OCI-LY3 (cell line): ENCODE data around the gene MAD1L1.

Experiments
- EZH2phosphoT487 ChIP-seq: fragments of 200-600 bp; shearing (Covaris generic); IDR thresholded peaks from 2 replicates; pipeline ENCODE4 v1.6.1; 2018; ENCODE audit warnings: antibody characterized with exemption, mixed run types, low read depth
- TF ChIP-seq, protein P1 (sequence below): fragments of 200-600, 300-600 bp; sonication (generic); IDR thresholded peaks from 2 replicates; pipeline ENCODE4 v1.5.1; 2014; ENCODE audit warnings: antibody characterized with exemption, low read length, low read depth

DNA sequence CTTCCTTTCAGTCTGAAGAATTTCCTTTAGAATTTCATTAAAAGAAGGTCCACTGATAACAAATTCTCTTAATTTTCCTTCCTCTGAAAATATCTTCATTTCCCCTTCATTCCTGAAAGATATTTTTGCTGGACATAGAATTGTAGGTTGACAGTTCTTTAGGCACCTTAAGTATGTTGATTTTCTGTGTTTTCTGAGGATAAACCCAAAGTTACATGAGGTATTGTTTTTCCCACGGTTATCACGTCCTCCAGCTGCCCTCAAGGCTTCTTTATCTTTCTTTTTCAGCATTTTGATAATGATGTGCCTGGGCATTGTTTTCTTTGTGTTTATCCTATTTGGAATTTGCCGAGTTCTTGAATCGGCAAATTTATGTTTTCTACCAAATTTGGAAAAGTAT, 457.4 kb downstream of the MAD1L1 start:
- TF ChIP-seq, protein P1, sequence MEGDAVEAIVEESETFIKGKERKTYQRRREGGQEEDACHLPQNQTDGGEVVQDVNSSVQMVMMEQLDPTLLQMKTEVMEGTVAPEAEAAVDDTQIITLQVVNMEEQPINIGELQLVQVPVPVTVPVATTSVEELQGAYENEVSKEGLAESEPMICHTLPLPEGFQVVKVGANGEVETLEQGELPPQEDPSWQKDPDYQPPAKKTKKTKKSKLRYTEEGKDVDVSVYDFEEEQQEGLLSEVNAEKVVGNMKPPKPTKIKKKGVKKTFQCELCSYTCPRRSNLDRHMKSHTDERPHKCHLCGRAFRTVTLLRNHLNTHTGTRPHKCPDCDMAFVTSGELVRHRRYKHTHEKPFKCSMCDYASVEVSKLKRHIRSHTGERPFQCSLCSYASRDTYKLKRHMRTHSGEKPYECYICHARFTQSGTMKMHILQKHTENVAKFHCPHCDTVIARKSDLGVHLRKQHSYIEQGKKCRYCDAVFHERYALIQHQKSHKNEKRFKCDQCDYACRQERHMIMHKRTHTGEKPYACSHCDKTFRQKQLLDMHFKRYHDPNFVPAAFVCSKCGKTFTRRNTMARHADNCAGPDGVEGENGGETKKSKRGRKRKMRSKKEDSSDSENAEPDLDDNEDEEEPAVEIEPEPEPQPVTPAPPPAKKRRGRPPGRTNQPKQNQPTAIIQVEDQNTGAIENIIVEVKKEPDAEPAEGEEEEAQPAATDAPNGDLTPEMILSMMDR: no peak
- TF ChIP-seq EZH2phosphoT487: no peak
